DOHH2 (cell line): ENCODE results near the gene BANP.

Experiments
- H3F3A ChIP-seq: fragments of 200-600 bp; sonication (generic), shearing (Covaris generic); 2 replicates; pipeline ENCODE4 v1.6.0; 2016; ENCODE audit warnings: antibody characterized with exemption, mild to moderate bottlenecking; ENCODE audit not compliant: control insufficient read depth, insufficient read depth
- H3K27ac ChIP-seq: fragments of 200-600 bp; sonication (generic); 2 replicates; pipeline ENCODE4 v1.5.1; 2014; ENCODE audit warnings: low read depth, mild to moderate bottlenecking, low read length, moderate library complexity
- H3K27me3 ChIP-seq: fragments of 200-600 bp; sonication (generic); 2 replicates; pipeline ENCODE4 v1.6.1; 2014; ENCODE audit warnings: mild to moderate bottlenecking, low read length, mixed read lengths; ENCODE audit not compliant: control insufficient read depth
- H3K36me3 ChIP-seq: fragments of 200-600 bp; sonication (generic); 2 replicates; pipeline ENCODE4 v1.6.1; 2014; ENCODE audit warnings: mild to moderate bottlenecking, low read length, moderate library complexity, mixed read lengths; ENCODE audit not compliant: control insufficient read depth
- H3K4me1 ChIP-seq: fragments of 200-600 bp; sonication (generic); 2 replicates; pipeline ENCODE4 v1.6.1; 2014; ENCODE audit warnings: mild to moderate bottlenecking, low read length, mixed read lengths; ENCODE audit not compliant: control insufficient read depth
- H3K4me2 ChIP-seq: fragments of 200-600 bp; sonication (generic); 2 replicates; pipeline ENCODE4 v1.6.0; 2014; ENCODE audit warnings: mild to moderate bottlenecking, low read length, moderate library complexity
- H3K4me3 ChIP-seq: fragments of 200-600 bp; sonication (generic); 2 replicates; pipeline ENCODE4 v1.5.1; 2014; ENCODE audit warnings: mild to moderate bottlenecking, low read length, mixed read lengths
- H3K79me2 ChIP-seq: fragments of 200-600 bp; sonication (generic); 2 replicates; pipeline ENCODE4 v1.6.1; 2014; ENCODE audit warnings: mild to moderate bottlenecking, low read length, mixed read lengths; ENCODE audit not compliant: control insufficient read depth
- H3K9me2 ChIP-seq: fragments of 200-600 bp; sonication (generic); replicated peaks from 2 replicates; pipeline ENCODE4 v1.6.1; 2014; ENCODE audit warnings: mild to moderate bottlenecking, low read length, mixed read lengths; ENCODE audit not compliant: control insufficient read depth
- H3K9me3 ChIP-seq: fragments of 200-600 bp; sonication (generic); 2 replicates; pipeline ENCODE4 v1.6.1; 2014; ENCODE audit warnings: antibody characterized with exemption, low read length, mixed read lengths; ENCODE audit not compliant: control insufficient read depth, insufficient read depth
- H4K20me1 ChIP-seq: fragments of 200-600 bp; sonication (generic); 2 replicates; pipeline ENCODE4 v1.6.0; 2014; ENCODE audit warnings: low read depth, mild to moderate bottlenecking, antibody characterized with exemption, low read length, moderate library complexity; ENCODE audit not compliant: control insufficient read depth, insufficient read depth
- CTCF ChIP-seq: fragments of 200-600 bp; sonication (generic); IDR thresholded peaks from one replicate; pipeline ENCODE4 v1.5.1; 2014; ENCODE audit warnings: antibody characterized with exemption, mild to moderate bottlenecking, low read depth, low read length; ENCODE audit not compliant: poor library complexity, severe bottlenecking
- EZH2phosphoT487 ChIP-seq: fragments of 200-600 bp; sonication (generic); IDR thresholded peaks from 2 replicates; pipeline ENCODE4 v1.6.1; 2017; ENCODE audit warnings: borderline replicate concordance, mild to moderate bottlenecking, antibody characterized with exemption, low read length, moderate library complexity, mixed read lengths

Gene BANP

DNA sequence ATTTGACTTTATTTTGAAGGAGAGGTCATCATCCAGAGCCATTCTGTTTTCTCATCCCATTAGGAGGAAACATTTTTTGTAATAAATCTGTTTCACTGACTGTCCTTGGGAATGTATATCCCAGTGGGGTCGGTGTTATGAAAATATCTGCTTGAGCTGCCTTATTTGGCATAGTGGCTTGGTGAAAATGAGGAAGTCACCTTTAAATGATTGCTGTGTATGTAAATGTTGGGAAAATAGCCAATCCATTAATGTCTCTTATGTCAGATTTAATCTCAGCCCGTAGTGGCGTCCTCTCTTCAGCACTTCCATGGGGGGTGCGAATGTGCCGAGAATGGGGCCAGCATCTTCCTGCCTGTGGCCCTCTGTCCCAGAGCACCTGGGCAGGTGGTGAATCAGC lies 57.6 kb downstream of the BANP start:
- Histone ChIP-seq H3K4me3 (no peak overlapping the region), H3F3A (no peaks in the 10 kb centered on the region), H3K9me2 (no peaks in the 10 kb centered on the region), H3K36me3 (peaks cover 71% of the 10 kb centered on the region), H3K4me1 (peaks cover 18% of the 10 kb centered on the region), H3K4me2 (no peak overlapping the region), H3K9me3 (no peaks in the 10 kb centered on the region), H3K27ac (no peak overlapping the region), H3K27me3 (no peaks in the 10 kb centered on the region), H4K20me1 (peaks cover 2% of the 10 kb centered on the region; the same call in 1 of the 2 replicates), H3K79me2 (peaks cover 16% of the 10 kb centered on the region)
- no peak for TF ChIP-seq EZH2phosphoT487
- TF ChIP-seq CTCF: no peak

GRCh38 chr16:88009563-88010342 lies 58.5 kb downstream of the BANP start:
- H3K4me3 ChIP-seq: no peak overlapping the region
- no peak overlapping the region for H3K27ac ChIP-seq
- TF ChIP-seq EZH2phosphoT487 (no peak), CTCF (no peak)
- H3K36me3 ChIP-seq: peaks cover 67% of the 10 kb centered on the region
- H3F3A ChIP-seq: no peaks in the 10 kb centered on the region
- H3K9me2 ChIP-seq: no peaks in the 10 kb centered on the region
- H3K79me2 ChIP-seq: peaks cover 16% of the 10 kb centered on the region
- peaks cover 2% of the 10 kb centered on the region; the same call in 1 of the 2 replicates for H4K20me1 ChIP-seq
- H3K4me2 ChIP-seq: no peak overlapping the region
- peaks cover 18% of the 10 kb centered on the region for H3K4me1 ChIP-seq
- H3K9me3 ChIP-seq: no peaks in the 10 kb centered on the region
- H3K27me3 ChIP-seq: no peaks in the 10 kb centered on the region

- Histone ChIP-seq H3K4me3 (no peak overlapping the region), H3K4me1 (peaks cover 11% of the 10 kb centered on the region), H3K27ac (no peak overlapping the region), H3K4me2 (no peak overlapping the region), H3K79me2 (peaks cover 11% of the 10 kb centered on the region), H3K36me3 (peaks cover 61% of the 10 kb centered on the region), H3F3A (no peaks in the 10 kb centered on the region), H3K9me2 (no peaks in the 10 kb centered on the region), H3K9me3 (no peaks in the 10 kb centered on the region), H4K20me1 (no peaks in the 10 kb centered on the region), H3K27me3 (no peaks in the 10 kb centered on the region)
- TF ChIP-seq EZH2phosphoT487 (no peak), CTCF (no peak)
These were observed 59.2 kb downstream of the BANP start for GRCh38 chr16:88010343-88010967.
